Calu3 (cell line): ENCODE measurements around the gene HOXA7. TPM values are rescaled to one million over a fixed set of nuclear protein-coding genes. Genes with fewer than 3 reads are reported as not detected.
A peak's percentile ranks its signal among the peaks of the same experiment; 100 is the strongest.

Experiments used
- BruUV-seq: library from RNA; stranded (reverse); fragments of 400-500 nt; replicated peaks from 2 replicates; lab custom pipeline; 2021; lab: Mats Ljungman, UMichigan
- CTCF ChIA-PET: fragments of 300-600 bp; sonication (Branson Sonifier 250); formaldehyde crosslinking; loops from one replicate; lab custom pipeline; 2022; ENCODE audit warnings: antibody characterized with exemption; lab: Charles Lee
- DNase-seq: peaks from one replicate; pipeline ENCODE4 v3.0.0; 2022
- H3K27ac Mint-ChIP-seq: one replicate; pipeline ENCODE4 v1.8.0; 2022; ENCODE audit warnings: mixed read lengths; ENCODE audit not compliant: unreplicated experiment
- H3K27me3 Mint-ChIP-seq: one replicate; pipeline ENCODE4 v1.8.0; 2022; ENCODE audit warnings: mixed read lengths; ENCODE audit not compliant: unreplicated experiment
- H3K36me3 Mint-ChIP-seq: one replicate; pipeline ENCODE4 v1.8.0; 2022; ENCODE audit warnings: mild to moderate bottlenecking, moderate library complexity, mixed read lengths; ENCODE audit not compliant: insufficient read depth, unreplicated experiment
- H3K4me1 Mint-ChIP-seq: one replicate; pipeline ENCODE4 v1.8.0; 2022; ENCODE audit warnings: mild to moderate bottlenecking, low read depth, mixed read lengths; ENCODE audit not compliant: unreplicated experiment
- H3K4me3 Mint-ChIP-seq: one replicate; pipeline ENCODE4 v1.8.0; 2022; ENCODE audit warnings: mild to moderate bottlenecking, low read depth, moderate library complexity, mixed read lengths; ENCODE audit not compliant: unreplicated experiment
- H3K9me3 Mint-ChIP-seq: one replicate; pipeline ENCODE4 v1.8.0; 2022; ENCODE audit warnings: low read depth, mixed read lengths; ENCODE audit not compliant: unreplicated experiment
- CTCF ChIP-seq: fragments of 200-600 bp; IDR thresholded peaks from one replicate; pipeline ENCODE4 v1.8.0; 2022; ENCODE audit warnings: antibody characterized with exemption; ENCODE audit not compliant: unreplicated experiment
- intact Hi-C: fragments of 100-400 bp; cut with micrococcal nuclease; formaldehyde crosslinking; loops from one replicate; pipeline ENCODE4 v1.10.0; 2022; ENCODE audit not compliant: unreplicated experiment
- total RNA-seq: library from RNA; stranded (reverse); gene quantifications from 2 replicates; pipeline ENCODE4 v1.2.3, GENCODE V29; 2022

Gene HOXA7
- total RNA-seq, 1 experiment from 2014 or later: not detected

GRCh38 chr7:27115221-27116026 lies 41.1 kb downstream of the HOXA7 start:
- peaks cover 56% of the 10 kb centered on the region for H3K36me3 Mint-ChIP-seq
- DNase-seq: peak; percentile 84
- intact Hi-C loops: loop anchor here (2.0 kb wide), 1 partner anchor 17 kb away; no protein-coding TSS in a partner anchor
- no peaks in the 10 kb centered on the region for H3K9me3 Mint-ChIP-seq
- BruUV-seq: no TSS peak
- no peak for TF ChIP-seq CTCF
- H3K27ac Mint-ChIP-seq: peak overlapping the region; percentile 74
- H3K27me3 Mint-ChIP-seq: no peaks in the 10 kb centered on the region
- CTCF ChIA-PET: interaction anchor here (0.7 to 2.6 kb wide), 2 partner anchors 16 to 760 kb away, joined by 3 to 19 read pairs; no protein-coding TSS in a partner anchor
- H3K4me1 Mint-ChIP-seq: peaks cover 64% of the 10 kb centered on the region
- H3K4me3 Mint-ChIP-seq: peak overlapping the region; percentile 78

- H3K27ac Mint-ChIP-seq: peak overlapping the region; percentile 74
- no TSS peak for BruUV-seq
- no peaks in the 10 kb centered on the region for H3K9me3 Mint-ChIP-seq
- H3K4me3 Mint-ChIP-seq: peak overlapping the region; percentile 78
- TF ChIP-seq CTCF: no peak
- H3K27me3 Mint-ChIP-seq: no peaks in the 10 kb centered on the region
- intact Hi-C loops: loop anchor here (2.0 kb wide), 1 partner anchor 16 kb away; no protein-coding TSS in a partner anchor
- CTCF ChIA-PET: interaction anchor here (0.7 to 2.6 kb wide), 2 partner anchors 16 to 761 kb away, joined by 3 to 19 read pairs; no protein-coding TSS in a partner anchor
- H3K36me3 Mint-ChIP-seq: peaks cover 51% of the 10 kb centered on the region
- peaks cover 60% of the 10 kb centered on the region for H3K4me1 Mint-ChIP-seq
- DNase-seq: no peak
Measured at GRCh38 chr7:27114881-27115220, 41.6 kb downstream of the HOXA7 start.

- H3K36me3 Mint-ChIP-seq: peaks cover 50% of the 10 kb centered on the region
- peak overlapping the region; percentile 78 for H3K4me3 Mint-ChIP-seq
- no peaks in the 10 kb centered on the region for H3K9me3 Mint-ChIP-seq
- intact Hi-C loops: loop anchor here (2.0 kb wide), 1 partner anchor 15 kb away; no protein-coding TSS in a partner anchor
- DNase-seq: peak; percentile 64
- peaks cover 53% of the 10 kb centered on the region for H3K4me1 Mint-ChIP-seq
- no peak for TF ChIP-seq CTCF
- BruUV-seq: no TSS peak
- peak overlapping the region; percentile 74 for H3K27ac Mint-ChIP-seq
- no peaks in the 10 kb centered on the region for H3K27me3 Mint-ChIP-seq
- CTCF ChIA-PET: interaction anchor here (0.5 to 2.6 kb wide), 2 partner anchors 15 to 239 kb away, joined by 5 to 19 read pairs; no protein-coding TSS in a partner anchor
Measured at GRCh38 chr7:27113991-27114769, 42.3 kb downstream of the HOXA7 start.
